Vagina (tissue), 2 donors: ENCODE results near the gene SPRED1.

Experiments
- POLR2AphosphoS5 ChIP-seq, 2 donors: sonication (generic); formaldehyde crosslinking; IDR thresholded peaks; one replicate each; pipeline ENCODE4 v1.9.0; 2017; ENCODE audit warnings: antibody characterized with exemption in 2 of 2, mild to moderate bottlenecking in 2 of 2, low read depth in 1 of 2; ENCODE audit not compliant: insufficient read depth in 1 of 2
- TF ChIP-seq, protein P1 (sequence below), 3 experiments: fragments of 450-650 bp in 2 of 3; fragments of 200-600 bp in 1 of 3; sonication (generic) in 1 of 3; IDR thresholded peaks; one replicate each; pipeline ENCODE4 v1.5.1; 2017 to 2019; ENCODE audit warnings: antibody characterized with exemption in 3 of 3, mild to moderate bottlenecking in 2 of 3, moderate library complexity in 2 of 3

DNA sequence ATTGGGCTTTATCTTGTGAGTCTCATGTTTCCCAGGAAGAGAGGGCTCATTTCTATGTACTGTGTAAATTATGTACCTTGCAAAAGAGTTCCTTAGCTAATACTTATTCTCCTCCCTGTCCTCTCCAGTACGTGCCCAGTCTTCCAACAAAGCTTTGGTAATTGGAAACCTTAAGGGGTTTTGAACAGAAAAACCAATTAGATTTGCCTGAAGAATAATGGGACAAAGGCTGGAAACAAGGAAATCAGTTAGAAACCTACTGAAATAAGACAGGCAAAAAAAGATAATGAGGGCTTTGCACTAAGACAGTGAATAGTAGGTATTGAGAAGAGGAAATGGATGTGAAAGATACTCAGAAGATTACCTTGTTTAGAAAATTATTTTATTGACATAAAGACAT lies 82.5 kb downstream of the SPRED1 start:
- TF ChIP-seq, protein P1, sequence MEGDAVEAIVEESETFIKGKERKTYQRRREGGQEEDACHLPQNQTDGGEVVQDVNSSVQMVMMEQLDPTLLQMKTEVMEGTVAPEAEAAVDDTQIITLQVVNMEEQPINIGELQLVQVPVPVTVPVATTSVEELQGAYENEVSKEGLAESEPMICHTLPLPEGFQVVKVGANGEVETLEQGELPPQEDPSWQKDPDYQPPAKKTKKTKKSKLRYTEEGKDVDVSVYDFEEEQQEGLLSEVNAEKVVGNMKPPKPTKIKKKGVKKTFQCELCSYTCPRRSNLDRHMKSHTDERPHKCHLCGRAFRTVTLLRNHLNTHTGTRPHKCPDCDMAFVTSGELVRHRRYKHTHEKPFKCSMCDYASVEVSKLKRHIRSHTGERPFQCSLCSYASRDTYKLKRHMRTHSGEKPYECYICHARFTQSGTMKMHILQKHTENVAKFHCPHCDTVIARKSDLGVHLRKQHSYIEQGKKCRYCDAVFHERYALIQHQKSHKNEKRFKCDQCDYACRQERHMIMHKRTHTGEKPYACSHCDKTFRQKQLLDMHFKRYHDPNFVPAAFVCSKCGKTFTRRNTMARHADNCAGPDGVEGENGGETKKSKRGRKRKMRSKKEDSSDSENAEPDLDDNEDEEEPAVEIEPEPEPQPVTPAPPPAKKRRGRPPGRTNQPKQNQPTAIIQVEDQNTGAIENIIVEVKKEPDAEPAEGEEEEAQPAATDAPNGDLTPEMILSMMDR (IDR thresholded peaks at IDR 0.05): no peak
- no peak for TF ChIP-seq POLR2AphosphoS5 (IDR thresholded peaks at IDR 0.05; ENCODE audit: insufficient read depth in 1 of 2, low read depth in 1 of 2)
